HuH-7.5 (cell line): Measurements from ENCODE around the gene DUSP3.
"Not testable (repeated sequence)": the region's sequence is repeated elsewhere in the genome, so short reads cannot be mapped to it uniquely, and the experiment has no call there.

ENCODE experiments used
- DNase-seq: peaks from one replicate; pipeline ENCODE4 v3.0.0; 2011; ENCODE audit warnings: low spot score

The DUSP3 gene

DNA sequence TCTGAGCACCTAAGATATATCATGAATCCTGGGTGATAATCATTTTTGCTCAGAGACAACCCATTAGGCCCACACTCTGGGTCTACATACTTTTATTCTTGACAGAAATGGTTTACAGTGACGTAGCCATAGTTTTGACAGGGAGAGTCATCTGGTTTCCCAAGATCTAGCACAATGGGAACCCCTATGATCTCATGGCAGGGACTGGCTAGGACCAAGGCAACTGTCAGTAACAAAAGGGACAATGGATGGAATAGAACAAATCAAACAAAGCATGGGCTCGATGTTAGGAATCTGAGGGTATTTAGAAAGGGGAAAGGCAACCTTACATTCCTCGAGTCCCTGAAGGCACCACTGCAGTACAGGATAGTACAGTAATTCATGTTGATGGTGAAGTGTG is 22.0 kb upstream of the DUSP3 start:
- DNase-seq, result no peak

DNA sequence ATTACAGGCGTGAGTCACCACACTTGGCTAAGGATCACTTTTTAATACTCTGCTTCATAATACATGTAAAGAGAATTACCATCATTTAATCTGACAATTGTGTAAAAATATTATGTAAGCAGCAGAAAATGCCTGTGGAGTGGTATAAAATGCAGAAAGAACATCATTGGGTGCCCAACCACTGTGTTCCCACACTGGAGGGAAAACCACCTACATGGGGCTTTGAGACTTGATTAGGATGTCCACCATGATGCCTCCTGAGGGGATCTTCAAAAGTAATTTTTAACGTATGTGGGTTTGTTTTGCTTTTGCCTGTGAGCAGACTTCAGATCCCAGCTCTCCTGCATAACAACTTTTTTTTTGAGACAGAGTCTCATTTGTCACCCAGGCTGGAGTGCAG is 20.3 kb upstream of the DUSP3 start:
- no peak for DNase-seq

DNA sequence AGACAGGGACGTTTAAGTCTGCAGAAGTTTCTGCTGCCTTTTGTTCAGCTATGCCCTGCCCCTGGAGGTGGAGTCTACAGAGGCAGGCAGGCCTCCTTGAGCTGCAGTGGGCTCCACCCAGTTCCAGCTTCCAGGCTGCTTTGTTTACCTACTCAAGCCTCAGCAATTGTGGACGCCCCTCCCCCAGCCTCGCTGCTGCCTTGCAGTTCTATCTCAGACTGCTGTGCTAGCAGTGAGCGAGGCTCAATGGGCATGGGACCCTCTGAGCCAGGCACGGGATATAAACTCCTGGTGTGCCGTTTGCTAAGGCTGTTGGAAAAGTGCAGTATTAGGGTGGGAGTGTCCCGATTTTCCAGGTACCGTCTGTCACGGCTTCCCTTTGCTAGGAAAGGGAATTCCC is 19.2 kb upstream of the DUSP3 start:
- not testable (repeated sequence) for DNase-seq

DNA sequence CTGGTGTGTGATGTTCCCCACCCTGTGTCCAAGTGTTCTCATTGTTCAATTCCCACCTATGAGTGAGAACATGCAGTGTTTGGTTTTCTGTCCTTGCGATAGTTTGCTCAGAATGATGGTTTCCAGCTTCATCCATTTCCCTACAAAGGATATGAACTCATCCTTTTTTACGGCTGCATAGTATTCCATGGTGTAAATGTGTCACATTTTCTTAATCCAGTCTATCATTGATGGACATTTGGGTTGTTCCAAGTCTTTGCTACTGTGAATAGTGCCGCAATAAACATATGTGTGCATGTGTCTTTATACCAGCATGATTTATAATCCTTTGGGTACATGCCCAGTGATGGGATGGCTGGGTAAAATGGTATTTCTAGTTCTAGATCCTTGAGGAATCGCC is 13.9 kb upstream of the DUSP3 start:
- DNase-seq, result not testable (repeated sequence)

DNA sequence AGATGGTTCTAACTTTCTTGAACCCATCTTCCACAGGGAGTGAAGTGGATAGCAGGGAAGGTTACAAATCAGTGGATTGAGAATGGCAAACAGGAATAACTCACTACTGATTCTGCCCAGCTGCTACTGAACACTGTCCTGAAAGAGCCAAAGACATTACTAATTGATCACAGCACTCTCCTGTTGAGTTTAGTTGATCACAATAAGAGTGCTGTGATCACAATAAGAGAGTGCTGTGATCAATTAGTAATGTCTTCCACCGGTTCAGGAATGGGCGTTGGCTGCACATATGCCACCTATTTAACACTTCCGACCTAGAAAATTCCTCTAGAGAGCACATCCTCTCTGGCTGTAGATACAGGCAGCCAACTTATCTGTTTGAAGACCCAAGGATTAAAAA is 12.8 kb upstream of the DUSP3 start:
- no peak for DNase-seq

DNA sequence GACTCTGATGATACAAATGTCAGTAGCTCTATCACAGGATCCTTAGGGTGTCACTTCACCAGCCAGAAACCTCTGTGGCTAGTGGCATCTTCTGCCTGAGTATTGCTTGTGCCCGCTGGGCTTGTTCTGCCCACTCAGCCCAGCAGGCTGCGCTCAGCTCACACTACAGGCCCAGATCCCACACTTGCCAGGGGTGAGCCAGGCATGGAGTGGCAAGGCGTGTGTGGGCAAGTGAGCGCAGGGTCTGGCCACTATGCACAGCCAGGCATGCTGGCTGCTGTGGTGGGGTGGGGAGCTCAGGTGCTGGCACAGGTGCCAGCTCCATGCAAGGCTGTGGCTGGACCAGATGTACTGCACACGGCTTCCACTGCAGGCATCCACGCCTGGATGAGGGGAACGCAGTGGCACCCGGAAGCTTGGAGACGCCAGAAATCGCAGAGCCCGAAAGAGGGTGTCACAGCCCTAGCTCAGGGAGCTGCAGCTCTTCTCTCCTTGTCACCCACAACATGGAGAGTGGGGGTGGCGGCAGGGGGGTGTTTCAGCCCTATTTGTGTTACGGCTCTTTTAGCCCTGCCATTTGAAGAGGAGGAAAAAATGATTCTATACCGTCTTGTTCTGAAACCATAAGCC is 11.6 kb upstream of the DUSP3 start:
- no peak for DNase-seq

DNA sequence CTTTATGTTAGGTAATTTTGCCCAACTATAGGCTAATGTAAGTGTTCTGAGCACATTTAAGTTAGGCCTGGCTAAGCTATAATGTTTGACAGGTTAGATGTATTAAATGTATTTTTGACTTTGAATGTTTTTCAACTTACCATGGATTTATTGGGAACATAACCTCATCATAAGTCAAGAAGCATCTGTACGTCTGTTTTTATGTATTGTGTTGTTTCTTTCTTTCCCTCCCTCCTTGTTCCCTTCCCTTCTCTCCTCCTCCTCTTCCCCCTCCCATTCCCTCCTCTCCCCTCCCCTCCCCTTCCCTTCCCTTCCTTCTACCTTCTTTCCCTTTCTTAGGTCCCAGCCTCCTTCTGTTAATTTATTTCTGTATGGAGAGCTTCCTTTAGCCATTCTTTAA is 10.7 kb upstream of the DUSP3 start:
- DNase-seq, result no peak

DNA sequence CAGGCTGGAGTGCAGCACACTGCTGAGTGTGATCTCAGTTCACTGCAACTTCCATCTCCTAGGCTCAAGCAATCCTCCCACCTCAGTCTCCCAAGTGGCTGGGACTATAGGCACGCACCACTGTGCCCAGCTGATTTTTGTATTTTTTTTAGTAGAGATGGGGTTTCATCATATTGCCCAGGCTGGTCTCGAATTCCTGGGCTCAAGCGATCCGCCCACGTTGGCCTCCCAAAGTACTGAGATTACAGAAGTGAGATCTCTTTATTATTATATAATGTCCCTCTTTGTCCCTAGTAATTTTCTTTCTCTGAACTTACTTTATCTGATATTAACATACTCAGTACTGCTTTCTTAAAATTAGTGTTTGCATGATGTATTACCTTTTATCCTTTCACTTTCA is 9.8 kb upstream of the DUSP3 start:
- DNase-seq, result no peak

DNA sequence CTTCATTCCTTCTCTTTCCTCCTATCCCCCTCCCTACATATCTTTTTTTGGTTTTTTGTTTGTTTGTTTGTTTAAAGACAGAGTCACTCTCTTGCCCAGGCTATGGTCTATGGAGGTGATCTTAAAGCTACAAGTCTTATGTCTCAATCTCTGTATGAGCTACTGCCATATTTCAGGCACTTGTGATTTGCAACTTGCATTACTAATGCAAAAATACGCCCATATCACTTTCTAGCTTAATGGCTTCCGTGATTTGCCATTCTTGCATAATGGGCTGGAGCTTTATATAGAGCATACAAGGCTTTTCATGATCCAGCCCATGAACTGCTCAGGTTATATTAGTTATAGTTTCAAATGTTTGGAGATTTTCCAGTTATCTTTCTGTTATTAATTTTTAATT is 9.0 kb upstream of the DUSP3 start:
- no peak for DNase-seq

DNA sequence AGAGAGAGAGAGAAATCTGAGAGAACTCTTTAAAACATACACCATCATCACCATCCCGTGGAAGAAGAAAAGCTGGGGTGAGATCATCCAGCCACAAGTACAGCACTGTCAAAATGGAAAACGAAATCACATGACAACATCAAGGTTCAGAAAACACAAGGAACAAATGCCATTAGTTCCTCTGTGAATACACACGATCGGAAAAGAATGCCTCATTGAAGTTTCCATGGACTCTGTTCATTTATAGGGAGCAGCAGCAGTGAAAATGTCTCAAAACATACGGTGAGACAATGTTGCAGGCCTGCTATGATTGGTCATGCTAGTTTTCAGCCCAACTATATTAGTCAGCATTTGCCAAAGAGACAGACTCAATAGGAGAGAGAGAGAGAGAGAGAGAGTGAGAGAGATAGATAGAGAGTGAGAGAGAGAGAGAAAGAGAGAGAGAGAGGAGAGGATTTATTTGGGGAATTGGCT is 5.9 kb upstream of the DUSP3 start:
- DNase-seq, result no peak

DNA sequence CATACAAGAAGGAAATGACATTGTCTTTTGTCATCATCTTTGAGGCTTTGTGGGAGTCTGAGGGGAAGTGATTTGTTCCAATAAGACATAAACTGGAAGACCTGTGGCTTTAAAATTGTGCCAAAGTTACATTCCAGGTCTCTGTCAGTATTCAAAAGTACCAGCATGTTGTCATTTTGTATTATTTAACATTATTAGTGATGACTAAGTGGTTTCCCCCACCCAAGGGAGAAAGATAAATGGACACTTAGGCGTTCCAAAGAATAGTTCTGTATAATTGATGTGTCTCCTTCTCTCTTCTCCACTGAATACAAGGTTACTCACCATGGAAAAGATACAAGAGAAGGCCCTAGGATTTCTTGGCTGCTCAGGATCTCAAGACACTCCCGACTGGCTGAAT is 5.3 kb upstream of the DUSP3 start:
- DNase-seq, result no peak

DNA sequence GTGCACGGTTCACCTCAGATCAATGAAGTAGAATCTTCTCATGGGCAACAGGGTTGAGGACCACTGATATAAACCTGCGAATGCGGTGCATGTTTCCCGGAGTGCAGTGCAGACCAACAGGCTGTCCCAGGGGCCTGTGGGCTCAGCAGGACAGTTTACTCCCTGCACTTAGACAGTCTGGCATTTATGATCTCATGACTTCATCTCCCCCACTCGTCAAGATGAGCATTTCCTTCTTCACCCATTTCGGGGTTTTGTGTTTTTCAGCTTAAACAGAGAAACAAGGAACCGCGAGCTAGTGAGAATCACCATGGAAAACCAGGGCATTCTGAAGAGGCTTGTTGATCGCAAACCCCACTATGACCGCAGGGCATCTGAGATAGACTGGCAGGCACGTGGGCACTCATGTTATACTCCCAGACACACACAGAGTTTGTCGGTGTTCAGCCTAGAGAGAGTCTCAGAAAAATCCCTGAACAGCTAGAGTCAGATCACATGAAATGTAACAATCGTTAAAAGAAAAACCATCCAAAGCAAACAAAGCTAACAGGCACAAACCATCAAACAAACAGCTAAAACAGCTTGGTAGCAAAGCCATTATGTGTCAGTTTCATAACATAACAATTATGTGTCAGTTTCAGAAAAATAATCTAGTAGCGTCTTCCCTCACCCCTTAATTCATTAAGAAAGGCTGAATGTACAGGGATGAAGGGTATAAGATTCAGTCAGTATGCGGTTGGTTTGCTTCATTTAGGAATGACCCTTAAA is 4.3 kb upstream of the DUSP3 start:
- DNase-seq, result no peak

DNA sequence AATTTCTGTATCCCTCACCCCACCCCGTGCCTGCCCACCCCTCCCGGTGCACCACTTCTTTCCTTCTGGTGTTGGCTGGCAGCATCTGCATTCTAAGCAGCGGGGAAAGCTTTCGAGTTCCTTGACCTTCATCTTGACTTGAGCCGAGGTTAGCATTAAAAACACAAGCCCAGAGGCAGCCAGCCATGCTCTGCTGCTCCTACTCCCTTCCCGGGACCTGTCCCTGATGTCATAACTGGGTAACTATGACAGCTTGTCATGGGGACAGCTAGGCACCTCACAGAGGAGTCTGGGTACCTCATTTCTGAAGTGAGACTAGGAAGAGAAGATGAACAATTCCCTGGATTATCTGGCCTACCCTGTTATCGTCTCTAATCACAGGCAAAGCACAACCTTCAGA is 1.4 kb upstream of the DUSP3 start, which contains the start of gene CFAP97D1:
CFAP97D1 (plus strand) TSS at position 301 of the 400 bp plus-strand sequence; CDS start at position 329, 28 bp downstream.
- no peak for DNase-seq

DNA sequence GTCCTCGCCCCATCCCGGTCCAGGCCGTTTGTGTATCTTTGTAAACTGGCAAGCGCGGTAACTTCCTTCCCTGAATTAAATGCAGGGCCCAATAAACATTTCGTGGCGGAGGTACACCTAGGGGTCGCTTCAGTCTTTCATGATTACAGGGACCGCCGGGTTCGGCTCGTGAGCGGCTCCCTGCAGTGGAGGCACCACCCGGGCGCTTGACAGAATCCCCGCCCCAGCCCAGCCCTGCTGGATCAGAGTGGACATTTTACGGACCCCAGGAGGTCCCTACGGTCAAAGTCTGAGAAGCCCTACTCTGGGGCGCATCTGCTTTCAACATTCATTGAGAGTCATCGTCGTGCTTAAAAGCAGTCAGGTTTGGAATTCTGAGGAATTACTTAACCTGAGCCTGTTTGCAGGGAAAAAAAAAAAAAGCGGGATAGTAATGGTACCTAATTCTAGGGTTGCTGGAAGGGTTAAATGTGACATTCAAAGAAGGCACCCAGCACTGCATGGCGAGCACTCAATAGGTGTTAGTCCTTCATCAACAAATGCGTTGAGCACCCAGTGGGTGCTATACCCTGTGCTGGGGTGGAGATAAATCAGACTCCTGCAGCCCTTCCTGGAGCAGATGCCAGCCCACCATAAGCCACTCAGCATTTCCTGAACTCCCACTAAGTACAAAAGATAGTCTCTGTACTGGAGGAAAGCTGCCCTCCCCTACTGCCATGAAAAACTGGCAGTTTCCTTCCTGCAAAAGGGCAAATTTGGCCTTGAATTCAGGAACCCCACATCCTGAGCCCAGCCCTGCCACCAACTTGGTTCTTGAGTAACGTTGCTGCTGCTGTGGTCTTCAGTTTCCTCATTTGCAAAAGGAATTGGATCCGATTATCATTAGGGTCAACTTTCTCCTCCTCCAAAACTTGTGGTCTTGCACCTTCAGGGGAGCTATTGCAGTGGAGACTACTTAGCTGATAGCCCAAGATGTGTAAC is 658 bp upstream of the DUSP3 start:
- DNase-seq, result peak; percentile 47

DNA sequence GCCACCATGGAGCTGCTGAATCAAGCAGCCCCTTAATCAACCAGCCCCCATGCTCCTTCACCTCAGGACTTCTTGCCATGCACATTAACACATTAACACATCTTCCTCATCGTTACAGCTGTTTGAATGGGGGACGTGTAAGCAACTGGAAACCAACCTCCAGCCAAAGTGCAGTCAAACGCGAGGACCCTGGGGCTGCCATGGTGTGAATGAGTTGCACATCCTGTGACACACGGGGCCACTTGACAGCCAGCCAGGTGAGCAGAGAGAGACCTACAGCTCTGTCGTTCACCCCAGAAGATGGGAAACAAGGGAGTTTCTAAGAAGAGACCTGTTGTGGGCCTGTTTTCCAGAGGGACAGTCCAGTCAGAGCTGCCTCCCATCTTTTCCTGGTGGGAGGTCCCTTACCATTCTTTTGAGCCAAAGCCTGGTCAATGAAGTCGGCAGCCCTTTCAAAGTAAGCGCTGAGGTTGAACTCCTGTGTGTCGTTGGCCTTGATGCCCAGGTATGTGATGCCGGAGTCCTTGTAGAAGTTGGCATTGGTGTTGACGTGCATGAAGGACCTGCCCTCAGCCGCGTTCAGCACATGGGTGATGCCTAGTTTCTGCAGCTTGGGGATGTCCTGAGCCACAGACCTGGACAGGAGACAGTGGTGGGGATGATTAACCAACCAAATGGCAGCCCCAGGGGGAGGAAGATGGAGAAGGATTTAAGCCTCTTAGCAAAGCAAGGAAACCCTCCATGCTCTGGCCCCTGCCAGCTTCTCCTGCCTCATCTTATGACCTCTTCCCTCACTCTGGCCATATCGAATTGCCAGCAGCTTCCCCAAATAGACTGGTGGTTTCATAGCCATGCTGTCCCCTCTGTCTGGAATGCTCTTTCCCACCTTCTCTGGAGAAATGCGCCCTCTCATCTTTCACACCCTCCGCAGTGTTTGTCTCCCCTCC is 4.2 kb downstream of the DUSP3 start:
- no peak for DNase-seq

DNA sequence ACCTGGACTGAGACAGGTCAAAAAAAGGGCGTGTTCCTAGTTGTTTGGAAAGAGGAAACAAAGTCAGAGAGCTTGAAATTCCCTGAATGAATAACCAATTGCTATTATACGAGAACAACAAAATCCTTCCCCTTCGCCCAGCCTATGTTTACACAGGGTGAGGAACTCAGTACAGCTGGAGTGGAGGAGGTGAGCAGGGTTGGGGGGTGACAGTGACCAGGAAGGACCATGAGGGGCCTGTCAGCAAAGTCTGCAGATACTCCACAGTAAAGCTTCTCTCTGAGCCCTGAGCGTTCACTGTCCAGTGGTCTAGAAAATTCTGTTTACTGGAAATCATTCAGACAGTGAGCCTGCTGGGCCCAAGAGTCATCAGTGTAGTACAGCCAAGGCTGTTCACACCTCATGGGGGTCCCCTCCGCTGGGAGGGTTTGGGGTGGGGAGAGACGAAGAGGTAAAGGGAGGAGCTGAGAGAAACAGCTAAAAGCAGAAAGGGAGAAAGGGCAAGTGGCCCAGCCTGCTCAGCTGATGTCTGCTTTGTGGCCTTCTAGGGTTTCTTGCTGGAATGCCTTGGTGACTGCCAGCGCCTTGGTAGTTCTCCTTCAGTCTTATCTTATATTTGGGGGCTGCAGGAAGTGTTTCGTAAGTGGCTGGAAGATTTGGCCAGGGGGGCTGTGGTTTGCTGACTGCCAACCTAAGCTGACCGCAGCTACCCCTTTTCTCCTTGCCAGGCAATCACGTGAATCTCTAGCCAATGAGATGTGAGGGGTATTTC is 5.7 kb downstream of the DUSP3 start:
- DNase-seq, result no peak

DNA sequence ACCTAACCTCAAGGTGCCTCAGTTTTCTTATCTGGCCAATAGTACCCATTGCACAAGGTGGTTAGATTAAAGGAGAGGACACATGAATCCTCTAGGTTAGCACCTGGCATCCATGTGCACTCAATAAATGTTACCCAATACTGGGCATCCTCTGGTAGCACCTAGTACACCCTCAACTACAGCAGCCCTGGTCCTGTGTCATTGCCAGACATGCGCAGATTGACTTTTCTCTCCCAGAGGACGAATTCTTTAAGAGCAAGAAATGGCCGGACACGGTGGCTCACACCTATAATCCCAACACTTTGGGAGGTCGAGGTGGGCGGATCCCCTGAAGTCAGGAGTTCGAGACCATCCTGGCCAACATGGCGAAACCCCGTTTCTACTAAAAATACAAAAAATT is 7.3 kb downstream of the DUSP3 start:
- no peak for DNase-seq

DNA sequence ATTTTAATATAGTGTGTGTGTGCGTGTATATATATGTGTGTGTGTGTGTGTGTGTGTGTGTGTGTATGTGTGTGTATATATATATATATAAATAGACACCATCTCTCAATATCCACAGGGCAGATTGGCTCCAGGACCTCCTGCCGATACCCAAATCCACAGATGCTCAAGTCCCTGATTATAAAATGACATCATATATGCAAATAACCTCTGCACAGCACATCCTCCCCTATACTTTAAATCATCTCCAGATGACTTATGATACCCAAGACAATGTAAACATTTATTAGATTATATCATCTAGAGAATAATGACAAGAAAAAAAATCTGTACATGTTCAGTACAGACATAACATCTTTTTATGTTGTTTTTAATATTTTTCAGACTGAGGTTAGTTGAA is 7.8 kb downstream of the DUSP3 start:
- no peak for DNase-seq

DNA sequence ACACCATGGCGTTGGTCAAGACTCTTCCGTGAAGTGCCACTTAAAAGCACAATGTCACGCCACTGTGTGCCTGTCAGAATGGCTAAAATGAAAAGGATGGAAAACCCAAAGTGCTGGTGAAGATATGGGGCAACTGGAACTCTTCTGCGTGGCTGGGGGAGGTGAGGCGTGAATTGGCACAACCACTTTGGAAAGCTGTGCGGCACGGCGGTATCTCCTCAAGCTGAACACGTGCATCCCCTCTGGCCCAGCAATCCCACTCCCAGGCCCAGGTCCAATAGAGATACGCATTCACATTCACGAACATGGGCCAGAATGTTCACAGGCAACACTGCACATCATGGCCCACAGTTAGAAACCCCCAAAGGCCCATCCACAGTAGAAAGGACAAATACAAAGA is 8.9 kb downstream of the DUSP3 start:
- no peak for DNase-seq

DNA sequence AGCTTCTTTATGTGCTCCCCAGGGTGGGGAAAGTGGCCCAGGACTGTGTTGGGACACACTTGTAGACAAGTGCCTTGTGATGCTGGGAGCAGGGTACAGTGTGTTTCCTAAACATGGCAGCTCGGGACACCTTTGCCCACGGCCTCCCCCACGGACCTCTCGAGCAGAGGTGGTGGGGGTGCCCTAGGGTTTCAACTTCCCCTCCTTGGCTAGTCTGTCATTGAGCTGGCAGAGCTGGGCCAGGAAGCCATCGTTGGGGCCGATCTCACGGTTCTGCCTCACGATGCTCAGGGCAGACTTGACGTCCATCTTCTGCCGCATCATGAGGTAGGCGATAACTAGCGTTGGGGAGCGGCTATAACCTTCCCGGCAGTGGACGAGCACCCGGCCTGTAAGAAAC is 9.4 kb downstream of the DUSP3 start:
- no peak for DNase-seq

DNA sequence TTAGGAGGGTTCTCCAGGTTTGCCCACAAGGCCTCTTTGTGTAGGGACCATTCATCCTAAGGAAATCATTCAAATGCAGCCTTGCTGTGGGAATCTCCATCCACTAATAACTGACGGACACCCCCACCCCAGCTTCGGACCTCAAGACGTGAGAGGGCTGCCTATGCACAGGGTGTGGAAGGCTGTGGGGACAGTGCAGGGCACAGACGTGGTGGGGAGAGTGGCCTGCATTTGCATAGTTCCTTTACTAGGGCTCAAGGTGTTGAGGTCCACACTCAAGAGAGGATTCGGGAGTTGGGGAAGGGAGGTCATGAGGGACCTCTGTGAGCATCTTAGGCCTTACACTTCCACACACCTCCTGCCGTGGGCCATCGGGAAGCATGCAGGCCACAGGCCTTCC is 9.8 kb downstream of the DUSP3 start:
- DNase-seq, result no peak
